SK-N-SH (cell line): ENCODE measurements around the gene SETBP1. TPM values are rescaled to one million over a fixed set of nuclear protein-coding genes. Genes with fewer than 3 reads are reported as not detected.

ENCODE experiments used
- CTCF ChIA-PET: fragments of 300-600, 350-600 bp; formaldehyde crosslinking; extraction: SDS; loops from one replicate; lab custom pipeline; 2021; lab: Yijun Ruan, JAX
- POLR2A ChIA-PET: fragments of 350-600 bp; sonication (Branson Sonifier 250); formaldehyde crosslinking; extraction: SDS; loops from one replicate; lab custom pipeline; 2020; ENCODE audit warnings: antibody characterized with exemption, inconsistent platforms; lab: Yijun Ruan, JAX
- DNase-seq: peaks from one replicate; pipeline ENCODE4 v3.0.0; 2012
- H2AFZ ChIP-seq: fragments of 200-600 bp; sonication (generic); 2 replicates; pipeline ENCODE4 v1.8.1; 2016; ENCODE audit warnings: antibody characterized with exemption, mild to moderate bottlenecking, low read depth
- H3F3A ChIP-seq: fragments of 200-600 bp; sonication (generic); replicated peaks from 2 replicates; pipeline ENCODE3; 2016; ENCODE audit warnings: antibody characterized with exemption, mild to moderate bottlenecking; ENCODE audit not compliant: insufficient read depth
- H3K27ac ChIP-seq, 2 experiments: fragments of 200-500 bp in 1 of 2; fragments of 200-600 bp in 1 of 2; sonication (Bioruptor generic) in 1 of 2; sonication (generic), shearing (Covaris generic) in 1 of 2; 2 replicates each; pipeline versions ENCODE4 v1.5.1 to v1.6.1; 2014 to 2016; ENCODE audit warnings: low read depth in 2 of 2, inconsistent platforms in 1 of 2, low read length in 1 of 2, mild to moderate bottlenecking in 1 of 2, mixed read lengths in 1 of 2
- H3K27me3 ChIP-seq: fragments of 200-600 bp; sonication (generic), shearing (Covaris generic); 2 replicates; pipeline ENCODE4 v1.6.1; 2016; ENCODE audit warnings: mixed run types; ENCODE audit not compliant: insufficient read depth
- H3K36me3 ChIP-seq, 2 experiments: fragments of 200-500 bp in 1 of 2; fragments of 200-600 bp in 1 of 2; sonication (Bioruptor generic) in 1 of 2; sonication (generic) in 1 of 2; replicated peaks in 1 of 2; 2 replicates each; pipeline versions ENCODE3 to v1.5.1; 2014 to 2016; ENCODE audit warnings: low read length in 1 of 2, mild to moderate bottlenecking in 1 of 2; ENCODE audit not compliant: insufficient read depth in 2 of 2, control insufficient read depth in 1 of 2
- H3K4me1 ChIP-seq, 2 experiments: fragments of 200-500 bp in 1 of 2; fragments of 200-600 bp in 1 of 2; sonication (Bioruptor generic) in 1 of 2; sonication (generic), shearing (Covaris generic) in 1 of 2; 2 replicates each; pipeline versions ENCODE4 v1.5.1 to v1.6.1; 2014 to 2016; ENCODE audit warnings: low read depth in 1 of 2, low read length in 1 of 2, mixed run types in 1 of 2; ENCODE audit not compliant: insufficient read depth in 2 of 2, control insufficient read depth in 1 of 2
- H3K4me2 ChIP-seq: fragments of 200-600 bp; sonication (generic), shearing (Covaris generic); 2 replicates; pipeline ENCODE4 v1.6.1; 2017; ENCODE audit warnings: mixed run types
- H3K4me3 ChIP-seq, 2 experiments: fragments of 200-500 bp in 1 of 2; fragments of 200-600 bp in 1 of 2; sonication (Bioruptor generic) in 1 of 2; sonication (generic), shearing (Covaris generic) in 1 of 2; 2 replicates each; pipeline versions ENCODE4 v1.5.1 to v1.8.1; 2014 to 2016; ENCODE audit warnings: low read depth in 2 of 2, inconsistent platforms in 1 of 2, low read length in 1 of 2, mild to moderate bottlenecking in 1 of 2, mixed read lengths in 1 of 2, moderate library complexity in 1 of 2
- H3K79me2 ChIP-seq: fragments of 200-600 bp; sonication (generic); 2 replicates; pipeline ENCODE4 v1.8.1; 2017; ENCODE audit warnings: mild to moderate bottlenecking; ENCODE audit not compliant: insufficient read depth
- H3K9ac ChIP-seq: fragments of 200-600 bp; sonication (generic); 2 replicates; pipeline ENCODE4 v1.6.1; 2017; ENCODE audit warnings: mixed run types
- H3K9me2 ChIP-seq: fragments of 200-600 bp; sonication (generic); 2 replicates; pipeline ENCODE4 v1.6.1; 2017; ENCODE audit warnings: mixed run types
- H3K9me3 ChIP-seq: fragments of 200-600 bp; sonication (generic); 2 replicates; pipeline ENCODE4 v1.6.1; 2017; ENCODE audit warnings: mixed run types, mild to moderate bottlenecking, moderate library complexity
- H4K20me1 ChIP-seq: fragments of 200-600 bp; sonication (generic); 2 replicates; pipeline ENCODE4 v1.6.1; 2017; ENCODE audit warnings: mild to moderate bottlenecking, mixed run types; ENCODE audit not compliant: insufficient read depth
- CTCF ChIP-seq: fragments of 200-600 bp; sonication (generic); IDR thresholded peaks from 2 replicates; pipeline ENCODE4 v1.6.1; 2017; ENCODE audit warnings: antibody characterized with exemption, mild to moderate bottlenecking, moderate library complexity
- ELF1 ChIP-seq: IDR thresholded peaks from 2 replicates; pipeline ENCODE4 v1.4.0; 2012
- EZH2phosphoT487 ChIP-seq: fragments of 200-600 bp; sonication (generic); IDR thresholded peaks from 2 replicates; pipeline ENCODE4 v1.6.1; 2017; ENCODE audit warnings: low read depth, mixed run types, mild to moderate bottlenecking, antibody characterized with exemption, moderate library complexity, borderline replicate concordance
- GATA2 ChIP-seq: sonication (generic); formaldehyde crosslinking; IDR thresholded peaks from 2 replicates; pipeline ENCODE4 v1.5.0; 2020; ENCODE audit warnings: mild to moderate bottlenecking, missing genetic modification reagents
- MEF2A ChIP-seq: IDR thresholded peaks from 2 replicates; pipeline ENCODE4 v1.4.0; 2012; ENCODE audit warnings: low read depth, borderline replicate concordance
- NFIC ChIP-seq: IDR thresholded peaks from 2 replicates; pipeline ENCODE4 v1.4.0; 2012; ENCODE audit warnings: borderline replicate concordance
- RAD21 ChIP-seq: IDR thresholded peaks from 2 replicates; pipeline ENCODE4 v1.6.1; 2012; ENCODE audit warnings: mild to moderate bottlenecking, low read length
- RXRA ChIP-seq: IDR thresholded peaks from 2 replicates; pipeline ENCODE4 v1.4.0; 2012; ENCODE audit warnings: low read depth, mild to moderate bottlenecking, borderline replicate concordance
- SIN3A ChIP-seq: IDR thresholded peaks from 2 replicates; pipeline ENCODE4 v1.6.1; 2012; ENCODE audit warnings: low read depth, mild to moderate bottlenecking, low read length, moderate library complexity, borderline replicate concordance
- TEAD4 ChIP-seq: IDR thresholded peaks from 2 replicates; pipeline ENCODE4 v1.4.0; 2012; ENCODE audit warnings: mild to moderate bottlenecking, borderline replicate concordance; ENCODE audit not compliant: insufficient read depth
- USF2 ChIP-seq: fragments of 150-350 bp; IDR thresholded peaks from 2 replicates; pipeline ENCODE4 v1.6.1; 2017; ENCODE audit warnings: antibody characterized with exemption, low read length, low read depth, borderline replicate concordance
- YY1 ChIP-seq: IDR thresholded peaks from 2 replicates; pipeline ENCODE4 v1.4.0; 2012; ENCODE audit warnings: low read depth, mild to moderate bottlenecking
- ZBTB33 ChIP-seq: IDR thresholded peaks from 2 replicates; pipeline ENCODE4 v1.4.0; 2012; ENCODE audit warnings: low read depth, borderline replicate concordance
- WGBS: methylation state at CpG from one replicate; pipeline ENCODE4 v1.1.6; 2017; ENCODE audit warnings: low lambda C conversion rate; 5-methylcytosine and 5-hydroxymethylcytosine counted together
- polyA plus RNA-seq, 3 experiments: library from polyadenylated mRNA; depleted of rRNA; stranded (reverse); fragments of >200 nt; gene quantifications; 2 replicates each; pipeline ENCODE4 v1.2.3, GENCODE V29; 2012

SETBP1 gene
- polyA plus RNA-seq, 1 of the 3 experiments (the other 2 are of a cell fraction): 3.0 TPM

- TF ChIP-seq GATA2: no peak
- no peak for TF ChIP-seq YY1
- no peak for TF ChIP-seq CTCF
- no peak for TF ChIP-seq MEF2A
- no peak for TF ChIP-seq ZBTB33
- TF ChIP-seq SIN3A: no peak
- TF ChIP-seq ELF1: no peak
- TF ChIP-seq RAD21: no peak
- no peak for TF ChIP-seq RXRA
- no peak for TF ChIP-seq NFIC
- TF ChIP-seq EZH2phosphoT487: no peak
- TF ChIP-seq TEAD4: no peak
- no peak for TF ChIP-seq USF2
- Histone ChIP-seq H2AFZ (no peak overlapping the region), H3K27ac (no peak overlapping the region), H3F3A (no peaks in the 10 kb centered on the region), H4K20me1 (no peaks in the 10 kb centered on the region), H3K79me2 (no peaks in the 10 kb centered on the region), H3K9me3 (no peaks in the 10 kb centered on the region), H3K9ac (no peak overlapping the region), H3K4me1 (peaks cover 7 to 14% of the 10 kb centered on the region in 2 experiments; a peak in 2 of 4 replicates), H3K9me2 (0 out of 2 replicates have a peak, but pooled peaks cover 3% of the 10 kb centered on the region), H3K4me2 (no peak overlapping the region), H3K4me3 (no peak overlapping the region), H3K27me3 (no peaks in the 10 kb centered on the region), H3K36me3 (peaks cover 0 to 5% of the 10 kb centered on the region in 2 experiments)
- no peak for DNase-seq
- WGBS: 84% methylated on average over 2 of the region's 2 CpGs
- CTCF ChIA-PET: interaction anchor here (0.8 to 1.8 kb wide), 4 partner anchors 15 to 271 kb away, joined by 3 to 5 read pairs (median 4); no protein-coding TSS in a partner anchor
- POLR2A ChIA-PET: no interaction called here
Observed at GRCh38 chr18:44942073-44942472, 261.4 kb downstream of the SETBP1 start.
